K562 treated with DMSO at 1 percent for 24 hours (cell line): Measurements from ENCODE around the gene KHDC1L. TPM values are rescaled to one million over a fixed set of nuclear protein-coding genes. Genes with fewer than 3 reads are reported as not detected.

Source experiments
- total RNA-seq: library from RNA; unstranded; fragments of 300-600 nt; gene quantifications from 2 replicates; pipeline ENCODE4 v1.2.3, GENCODE V29; 2022; ENCODE audit warnings: low read depth; ENCODE audit not compliant: insufficient read depth

The KHDC1L gene
- total RNA-seq, result 2.1 TPM in 1 of 2 replicates, not detected in the other

DNA sequence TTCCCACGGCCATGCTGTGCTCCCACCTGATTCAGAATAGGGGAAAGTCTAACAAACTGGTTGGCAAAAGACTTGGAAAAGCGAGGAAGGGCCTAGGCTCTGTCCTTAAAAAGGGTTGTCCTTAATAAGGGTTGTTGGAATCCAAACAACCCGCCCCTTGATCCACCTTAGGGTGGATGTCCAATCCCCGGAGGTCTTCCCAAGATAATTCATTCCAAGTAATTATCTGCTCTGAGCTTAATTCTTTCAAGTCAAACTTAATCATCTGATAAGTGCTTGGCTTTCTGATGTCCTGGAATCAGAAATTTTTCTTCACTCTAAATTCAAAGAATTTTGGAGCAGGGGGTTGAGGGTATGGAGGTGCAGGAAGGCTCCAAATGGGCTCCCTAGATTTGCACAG is at the start of gene KHDC1L:
Gene KHDC1L (minus strand): TSS at position 101 of the 400 bp plus-strand sequence. CDS start 88 bp downstream, at position 13.

GRCh38 chr6:73262671-73263569 is 37.6 kb upstream of the KHDC1L start, which contains the start of gene KHDC1:
Gene KHDC1 (minus strand): TSS chr6:73263196. CDS start chr6:73242517, 20,679 bp downstream.

Other genes with a start within 250 kb of the KHDC1L start
- 14.9 and 15.2 TPM in 2 replicates for gene KHDC1, start 37.7 kb upstream of the KHDC1L start, total RNA-seq
- gene DPPA5, start 128.8 kb upstream of the KHDC1L start, total RNA-seq, result not detected in 2 replicates
- not detected in 2 replicates for gene KHDC3L, start 137.2 kb upstream of the KHDC1L start, total RNA-seq
- not detected in 2 replicates for gene OOEP, start 144.4 kb upstream of the KHDC1L start, total RNA-seq
- 0.16 and 0.24 TPM in 2 replicates for gene DDX43, start 169.3 kb upstream of the KHDC1L start, total RNA-seq
- gene CGAS, start 226.8 kb upstream of the KHDC1L start, total RNA-seq, result not detected in 2 replicates
- 20.3 and 28.7 TPM in 2 replicates for gene MTO1, start 236.2 kb upstream of the KHDC1L start, total RNA-seq